HEK293 (cell line): ENCODE data around the gene VEPH1.

ENCODE experiments used
- PRDM1 ChIP-seq: fragments of 450-650 bp; formaldehyde crosslinking; IDR thresholded peaks from 2 replicates; pipeline ENCODE4; 2016; ENCODE audit warnings: missing biosample characterization, missing genetic modification characterization
- TRIM28 ChIP-seq: IDR thresholded peaks from 2 replicates; pipeline ENCODE4 v1.6.1; 2011; ENCODE audit warnings: low read length, control low read depth, borderline replicate concordance
- ZEB2 ChIP-seq: fragments of 450-650 bp; formaldehyde crosslinking; IDR thresholded peaks from 2 replicates; pipeline ENCODE4 v1.5.1; 2016; ENCODE audit warnings: missing biosample characterization, missing genetic modification characterization
- ZNF114 ChIP-seq: fragments of 450-650 bp; formaldehyde crosslinking; IDR thresholded peaks from 2 replicates; pipeline ENCODE4 v1.5.0; 2017; ENCODE audit warnings: missing biosample characterization, missing genetic modification characterization
- ZNF132 ChIP-seq: fragments of 450-650 bp; formaldehyde crosslinking; IDR thresholded peaks from 2 replicates; pipeline ENCODE4 v1.5.1; 2017; ENCODE audit warnings: missing biosample characterization, missing genetic modification characterization, borderline replicate concordance
- ZNF169 ChIP-seq: fragments of 450-650 bp; formaldehyde crosslinking; IDR thresholded peaks from 2 replicates; pipeline ENCODE4 v1.5.1; 2016; ENCODE audit warnings: missing biosample characterization, missing genetic modification characterization
- ZNF324 ChIP-seq: fragments of 450-650 bp; formaldehyde crosslinking; IDR thresholded peaks from 2 replicates; pipeline ENCODE4 v1.5.1; 2016; ENCODE audit warnings: missing biosample characterization, missing genetic modification characterization
- ZNF626 ChIP-seq: fragments of 450-650 bp; sonication (Bioruptor Pico); formaldehyde crosslinking; IDR thresholded peaks from 2 replicates; pipeline ENCODE4 v1.5.1; 2018; ENCODE audit warnings: missing biosample characterization, missing genetic modification characterization, inconsistent platforms
- ZNF670 ChIP-seq: fragments of 450-650 bp; formaldehyde crosslinking; IDR thresholded peaks from 2 replicates; pipeline ENCODE4 v1.5.1; 2016; ENCODE audit warnings: missing biosample characterization, missing genetic modification characterization, low read depth
- TF ChIP-seq, protein P1 (sequence below): fragments of 450-650 bp; formaldehyde crosslinking; IDR thresholded peaks from 2 replicates; pipeline ENCODE4 v1.5.1; 2016; ENCODE audit warnings: missing biosample characterization, missing genetic modification characterization
- TF ChIP-seq, protein P2 (sequence below): fragments of 450-650 bp; formaldehyde crosslinking; IDR thresholded peaks from 2 replicates; pipeline ENCODE4 v1.5.1; 2016; ENCODE audit warnings: missing biosample characterization, missing genetic modification characterization

DNA sequence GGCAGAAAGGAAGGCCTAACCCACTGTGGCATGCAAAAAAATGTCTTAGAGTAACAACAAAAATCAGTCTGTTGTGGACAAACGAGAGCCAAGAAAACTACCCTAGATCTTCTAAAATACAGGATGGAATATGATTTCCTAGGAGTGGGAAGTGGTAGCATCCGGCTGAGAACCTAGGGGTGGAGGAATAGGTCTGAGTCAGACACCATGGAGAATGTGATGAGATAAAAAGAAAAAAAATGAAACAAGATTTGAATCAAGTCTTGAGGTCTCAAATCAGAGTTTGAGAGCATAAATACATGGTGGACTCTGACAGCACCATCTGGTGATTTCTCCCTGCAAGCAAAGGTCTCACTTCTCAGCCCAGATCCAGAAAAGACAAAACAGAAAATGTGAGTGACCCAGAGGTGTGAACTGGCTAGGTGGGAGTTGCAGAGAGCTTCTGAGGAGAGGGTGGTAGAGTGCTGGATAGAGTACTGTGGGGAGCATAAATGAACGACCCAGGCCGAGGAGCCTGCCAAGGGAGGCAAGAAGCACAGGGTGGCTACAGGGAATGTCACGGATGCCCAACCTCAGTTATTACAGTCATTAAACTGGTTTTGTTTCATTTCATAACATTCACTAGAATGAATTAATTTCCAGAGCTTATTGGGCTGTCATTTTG, 27.6 kb upstream of the VEPH1 start:
- TF ChIP-seq PRDM1 (tag by site-specific recombination) (no peak), ZEB2 (no peak), ZNF114 (no peak), ZNF626 (tag by site-specific recombination) (no peak), ZNF324 (tag by site-specific recombination) (no peak), ZNF169 (tag by site-specific recombination) (no peak), ZNF670 (tag by site-specific recombination) (no peak), ZNF132 (no peak), TRIM28 (no peak)
- TF ChIP-seq, protein P1, sequence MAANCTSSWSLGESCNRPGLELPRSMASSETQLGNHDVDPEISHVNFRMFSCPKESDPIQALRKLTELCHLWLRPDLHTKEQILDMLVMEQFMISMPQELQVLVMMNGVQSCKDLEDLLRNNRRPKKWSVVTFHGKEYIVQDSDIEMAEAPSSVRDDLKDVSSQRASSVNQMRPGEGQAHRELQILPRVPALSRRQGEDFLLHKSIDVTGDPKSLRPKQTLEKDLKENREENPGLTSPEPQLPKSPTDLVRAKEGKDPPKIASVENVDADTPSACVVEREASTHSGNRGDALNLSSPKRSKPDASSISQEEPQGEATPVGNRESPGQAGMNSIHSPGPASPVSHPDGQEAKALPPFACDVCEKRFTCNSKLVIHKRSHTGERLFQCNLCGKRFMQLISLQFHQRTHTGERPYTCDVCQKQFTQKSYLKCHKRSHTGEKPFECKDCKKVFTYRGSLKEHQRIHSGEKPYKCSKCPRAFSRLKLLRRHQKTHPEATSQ (tag by site-specific recombination): no peak
- TF ChIP-seq, protein P2, sequence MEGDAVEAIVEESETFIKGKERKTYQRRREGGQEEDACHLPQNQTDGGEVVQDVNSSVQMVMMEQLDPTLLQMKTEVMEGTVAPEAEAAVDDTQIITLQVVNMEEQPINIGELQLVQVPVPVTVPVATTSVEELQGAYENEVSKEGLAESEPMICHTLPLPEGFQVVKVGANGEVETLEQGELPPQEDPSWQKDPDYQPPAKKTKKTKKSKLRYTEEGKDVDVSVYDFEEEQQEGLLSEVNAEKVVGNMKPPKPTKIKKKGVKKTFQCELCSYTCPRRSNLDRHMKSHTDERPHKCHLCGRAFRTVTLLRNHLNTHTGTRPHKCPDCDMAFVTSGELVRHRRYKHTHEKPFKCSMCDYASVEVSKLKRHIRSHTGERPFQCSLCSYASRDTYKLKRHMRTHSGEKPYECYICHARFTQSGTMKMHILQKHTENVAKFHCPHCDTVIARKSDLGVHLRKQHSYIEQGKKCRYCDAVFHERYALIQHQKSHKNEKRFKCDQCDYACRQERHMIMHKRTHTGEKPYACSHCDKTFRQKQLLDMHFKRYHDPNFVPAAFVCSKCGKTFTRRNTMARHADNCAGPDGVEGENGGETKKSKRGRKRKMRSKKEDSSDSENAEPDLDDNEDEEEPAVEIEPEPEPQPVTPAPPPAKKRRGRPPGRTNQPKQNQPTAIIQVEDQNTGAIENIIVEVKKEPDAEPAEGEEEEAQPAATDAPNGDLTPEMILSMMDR (tag by site-specific recombination): no peak
